H1 (cell line): ENCODE measurements around the gene NCOA5. TPM values are rescaled to one million over a fixed set of nuclear protein-coding genes. Genes with fewer than 3 reads are reported as not detected.

ENCODE experiments used
- CTCF ChIA-PET: fragments of 300-600 bp; sonication (Branson Sonifier 250); formaldehyde crosslinking; loops from one replicate; lab custom pipeline; 2021; ENCODE audit not compliant: partially characterized antibody; lab: Charles Lee
- POLR2A ChIA-PET: fragments of 300-600 bp; sonication (Branson Sonifier 250); formaldehyde crosslinking; loops from one replicate; lab custom pipeline; 2021; ENCODE audit warnings: inconsistent platforms; ENCODE audit not compliant: partially characterized antibody; lab: Charles Lee
- DNase-seq, 2 experiments: peaks; one replicate each; pipeline versions ENCODE4 v3.0.0 to v3.0.0-alpha.2; 2010 to 2022; ENCODE audit warnings: low spot score in 2 of 2, low read depth in 1 of 2, mixed read lengths in 1 of 2
- FAIRE-seq: peaks from 2 replicates; lab custom pipeline; 2011; peaks lifted over from hg19 to GRCh38; lab: Jason Lieb, UNC
- H2AFZ ChIP-seq: 2 replicates; pipeline ENCODE4 v1.8.1; 2012; ENCODE audit warnings: low read length, inconsistent platforms
- H2AK5ac ChIP-seq: 2 replicates; pipeline ENCODE4 v1.6.1; 2013; ENCODE audit warnings: low read depth, low read length
- H2BK120ac ChIP-seq: replicated peaks from 2 replicates; pipeline ENCODE3; 2013; ENCODE audit warnings: low read depth, low read length, inconsistent platforms
- H2BK12ac ChIP-seq: 2 replicates; pipeline ENCODE4 v1.6.1; 2013; ENCODE audit warnings: low read depth, low read length
- H2BK15ac ChIP-seq: 2 replicates; pipeline ENCODE4 v1.6.1; 2013; ENCODE audit warnings: low read length
- H2BK20ac ChIP-seq: 2 replicates; pipeline ENCODE4 v1.6.1; 2013; ENCODE audit warnings: low read length
- H2BK5ac ChIP-seq: 2 replicates; pipeline ENCODE4 v1.6.1; 2013; ENCODE audit warnings: low read depth, low read length
- H3K14ac ChIP-seq: 2 replicates; pipeline ENCODE4 v1.6.1; 2013; ENCODE audit warnings: inconsistent platforms; ENCODE audit not compliant: insufficient read length
- H3K18ac ChIP-seq: 2 replicates; pipeline ENCODE4 v1.6.1; 2013; ENCODE audit warnings: low read length; ENCODE audit errors: extremely low read depth
- H3K23ac ChIP-seq: 2 replicates; pipeline ENCODE4 v1.6.1; 2013; ENCODE audit warnings: inconsistent platforms; ENCODE audit not compliant: insufficient read length
- H3K23me2 ChIP-seq: 2 replicates; pipeline ENCODE4 v1.6.1; 2013; ENCODE audit warnings: low read depth, low read length
- H3K27ac ChIP-seq: 2 replicates; pipeline ENCODE4 v1.6.1; 2011; ENCODE audit warnings: low read depth, low read length, inconsistent platforms
- H3K27me3 ChIP-seq, 4 experiments: replicated peaks in 1 of 4; 1 replicate in 1 of 4; 2 replicates in 3 of 4; pipeline versions ENCODE4 v1.6.1 to v1.8.1; 2011 to 2013; ENCODE audit warnings: low read length in 3 of 4, mild to moderate bottlenecking in 3 of 4, inconsistent platforms in 2 of 4, mixed read lengths in 2 of 4, moderate library complexity in 1 of 4; ENCODE audit not compliant: control insufficient read depth in 3 of 4, insufficient read depth in 3 of 4; ENCODE audit errors: extremely low read depth in 1 of 4
- H3K36me3 ChIP-seq, 4 experiments: 2 replicates each; pipeline versions ENCODE4 v1.6.1 to v1.8.1; 2011 to 2013; ENCODE audit warnings: mild to moderate bottlenecking in 4 of 4, low read length in 3 of 4, moderate library complexity in 2 of 4, control low read depth in 1 of 4, inconsistent platforms in 1 of 4; ENCODE audit not compliant: insufficient read depth in 4 of 4, control insufficient read depth in 2 of 4
- H3K4ac ChIP-seq: replicated peaks from 2 replicates; pipeline ENCODE3; 2013; ENCODE audit warnings: low read length, low read depth, mixed read lengths, inconsistent platforms; ENCODE audit not compliant: insufficient read length
- H3K4me1 ChIP-seq, 4 experiments: replicated peaks in 1 of 4; 1 replicate in 1 of 4; 2 replicates in 3 of 4; pipeline versions ENCODE4 v1.6.1 to v1.8.1; 2011 to 2013; ENCODE audit warnings: low read length in 3 of 4, inconsistent platforms in 2 of 4, mixed read lengths in 1 of 4; ENCODE audit not compliant: insufficient read depth in 4 of 4, control insufficient read depth in 3 of 4
- H3K4me2 ChIP-seq, 2 experiments: 2 replicates each; pipeline versions ENCODE4 v1.6.1 to v1.8.1; 2011 to 2013; ENCODE audit warnings: low read depth in 2 of 2, low read length in 2 of 2, control low read depth in 1 of 2, inconsistent platforms in 1 of 2, mild to moderate bottlenecking in 1 of 2; ENCODE audit not compliant: insufficient read depth in 1 of 2
- H3K4me3 ChIP-seq, 4 experiments: fragments of 200-600, 300-600 bp in 1 of 4; sonication (generic), shearing (Covaris generic), sonication (Bioruptor Twin) in 1 of 4; 2 replicates each; pipeline versions ENCODE4 v1.5.1 to v1.8.1; 2011 to 2016; ENCODE audit warnings: low read length in 4 of 4, low read depth in 3 of 4, control low read depth in 2 of 4, inconsistent platforms in 2 of 4, mild to moderate bottlenecking in 2 of 4, mixed read lengths in 1 of 4, moderate library complexity in 1 of 4; ENCODE audit not compliant: insufficient read depth in 2 of 4; ENCODE audit errors: extremely low read depth in 1 of 4
- H3K56ac ChIP-seq: replicated peaks from 2 replicates; pipeline ENCODE3; 2013; ENCODE audit warnings: low read depth, mild to moderate bottlenecking, mixed read lengths, low read length, inconsistent platforms; ENCODE audit not compliant: insufficient read length
- H3K79me1 ChIP-seq: 2 replicates; pipeline ENCODE4 v1.6.1; 2013; ENCODE audit warnings: low read depth, low read length, control low read depth
- H3K79me2 ChIP-seq, 2 experiments: 2 replicates each; pipeline versions ENCODE4 v1.6.1 to v1.8.1; 2012 to 2013; ENCODE audit warnings: low read length in 2 of 2, mild to moderate bottlenecking in 2 of 2, inconsistent platforms in 1 of 2; ENCODE audit not compliant: insufficient read depth in 2 of 2, control insufficient read depth in 1 of 2
- H3K9ac ChIP-seq, 4 experiments: replicated peaks in 1 of 4; 1 replicate in 1 of 4; 2 replicates in 3 of 4; pipeline versions ENCODE4 v1.6.1 to v1.8.1; 2011 to 2013; ENCODE audit warnings: low read depth in 3 of 4, low read length in 3 of 4, control low read depth in 2 of 4, mild to moderate bottlenecking in 2 of 4, moderate library complexity in 2 of 4, inconsistent platforms in 1 of 4; ENCODE audit errors: extremely low read depth in 1 of 4
- H3K9me3 ChIP-seq, 2 experiments: 2 replicates each; pipeline versions ENCODE4 v1.6.1 to v1.8.1; 2012 to 2013; ENCODE audit warnings: mild to moderate bottlenecking in 2 of 2, moderate library complexity in 2 of 2, control low read depth in 1 of 2, inconsistent platforms in 1 of 2, low read depth in 1 of 2, low read length in 1 of 2, mixed read lengths in 1 of 2; ENCODE audit not compliant: insufficient read depth in 2 of 2
- H4K20me1 ChIP-seq, 2 experiments: replicated peaks in 1 of 2; 2 replicates each; pipeline versions ENCODE3 to v1.8.1; 2011 to 2013; ENCODE audit warnings: inconsistent platforms in 2 of 2, low read length in 2 of 2, mild to moderate bottlenecking in 1 of 2; ENCODE audit not compliant: insufficient read depth in 2 of 2, control insufficient read depth in 1 of 2
- H4K5ac ChIP-seq: 2 replicates; pipeline ENCODE4 v1.6.1; 2013; ENCODE audit warnings: low read length, low read depth, mixed read lengths, inconsistent platforms; ENCODE audit not compliant: insufficient read length
- H4K8ac ChIP-seq: 2 replicates; pipeline ENCODE4 v1.8.0; 2013; ENCODE audit warnings: mild to moderate bottlenecking, moderate library complexity, low read length, inconsistent platforms; ENCODE audit not compliant: insufficient read depth; ENCODE audit errors: extremely low read depth
- H4K91ac ChIP-seq: replicated peaks from 2 replicates; pipeline ENCODE3; 2013; ENCODE audit warnings: low read length, mixed read lengths, inconsistent platforms; ENCODE audit not compliant: insufficient read length
- CBX8 ChIP-seq: fragments of 300-800, 300-1000 bp; sonication (generic); IDR thresholded peaks from 2 replicates; pipeline ENCODE4 v1.7.1; 2016; ENCODE audit warnings: low read depth, low read length, borderline replicate concordance
- EGR1 ChIP-seq: IDR thresholded peaks from 2 replicates; pipeline ENCODE4 v1.6.1; 2011; ENCODE audit warnings: low read depth, low read length, borderline replicate concordance
- GABPA ChIP-seq: IDR thresholded peaks from 2 replicates; pipeline ENCODE4 v1.6.1; 2011; ENCODE audit warnings: mild to moderate bottlenecking, low read length, moderate library complexity, borderline replicate concordance; ENCODE audit not compliant: insufficient read depth
- RAD21 ChIP-seq, 2 experiments: IDR thresholded peaks in 1 of 2; conservative IDR thresholded peaks in 1 of 2; 2 replicates each; pipeline ENCODE4 v1.6.1; 2011; ENCODE audit warnings: low read depth in 2 of 2, low read length in 2 of 2, improper control_type of control experiment in 1 of 2, inconsistent platforms in 1 of 2, mild to moderate bottlenecking in 1 of 2, moderate library complexity in 1 of 2
- SUZ12 ChIP-seq: fragments of 200-600 bp; sonication (generic); IDR thresholded peaks from 2 replicates; pipeline ENCODE4 v1.6.1; 2012; ENCODE audit warnings: mild to moderate bottlenecking, inconsistent platforms, low read length, moderate library complexity, mixed read lengths
- USF2 ChIP-seq: IDR thresholded peaks from 2 replicates; pipeline ENCODE4 v1.6.1; 2011; ENCODE audit warnings: low read length, improper control_type of control experiment
- WGBS, 2 experiments: shearing (Covaris generic) in 1 of 2; methylation state at CpG; one replicate each; pipeline versions ENCODE4 v1.1.6 to v1.1.7; 2013 to 2015; ENCODE audit warnings: low lambda C conversion rate in 2 of 2, mixed read lengths in 2 of 2, inconsistent platforms in 1 of 2, low coverage in 1 of 2, missing lambda C conversion rate in 1 of 2; ENCODE audit not compliant: insufficient replicate concordance in 2 of 2, insufficient coverage in 1 of 2, insufficient read length in 1 of 2; ENCODE audit errors: extremely low coverage in 1 of 2, missing lambda C conversion rate in 1 of 2; 5-methylcytosine and 5-hydroxymethylcytosine counted together
- polyA plus RNA-seq, 7 experiments: library from polyadenylated mRNA; depleted of rRNA in 3 of 7; stranded (reverse) in 5 of 7; unstranded in 2 of 7; fragments of >200 nt in 5 of 7; fragments of 200-250 nt in 2 of 7; gene quantifications; 1 replicate in 5 of 7; 2 replicates in 1 of 7; 4 replicates in 1 of 7; pipeline versions ENCODE4 v1.2.1 to v1.2.3, GENCODE V29; 2011 to 2013; ENCODE audit warnings: missing spikeins in 2 of 7, mixed read lengths in 2 of 7
- total RNA-seq: library from RNA; stranded (reverse); fragmentation: NEBNext Ultra II Directional; extraction: Animal tissue kit (Norgen Biotek cat#: 25700); gene quantifications from 2 replicates; pipeline ENCODE4 v1.2.1, GENCODE V29; 2021

Gene NCOA5
- total and polyA plus RNA-seq, 2 of the 8 experiments (the other 6 are each of a cell fraction or from before 2014, with no cell fraction given), result 20.4 to 29.0 TPM

- H3K4me1 ChIP-seq, result peaks cover 0 to 2% (median 0%) of the 10 kb centered on the region in 4 experiments; a peak in 2 of 7 replicates
- H2BK15ac ChIP-seq, result no peak overlapping the region
- H4K91ac ChIP-seq, result no peak overlapping the region
- H3K27ac ChIP-seq, result no peak overlapping the region
- no peak overlapping the region for H3K9ac ChIP-seq
- no peak overlapping the region for H3K4me2 ChIP-seq
- no peak overlapping the region for H3K4me3 ChIP-seq
- no peak overlapping the region for H2BK5ac ChIP-seq
- H3K14ac ChIP-seq, result no peak overlapping the region
- no peaks in the 10 kb centered on the region for H3K9me3 ChIP-seq
- H2BK12ac ChIP-seq, result no peak overlapping the region
- H2AK5ac ChIP-seq, result no peak overlapping the region
- no peaks in the 10 kb centered on the region for H3K79me1 ChIP-seq
- ChIA-PET CTCF (interaction anchor here (1.8 kb wide), 1 partner anchor 153 kb away, joined by 4 read pairs; no protein-coding TSS in a partner anchor), POLR2A (interaction anchor here (0.8 to 0.9 kb wide), 2 partner anchors 9 to 26 kb away, joined by 3 read pairs; no protein-coding TSS in a partner anchor)
- H4K5ac ChIP-seq, result no peak overlapping the region
- H2AFZ ChIP-seq, result no peak overlapping the region
- no peak overlapping the region for H3K4ac ChIP-seq
- no peak overlapping the region for H4K8ac ChIP-seq
- WGBS, 2 experiments, result 80% methylated on average over 2 of the region's 2 CpGs; no CpG with 5 or more reads in 1 of the 2 experiments
- no peak overlapping the region for H3K23ac ChIP-seq
- no peaks in the 10 kb centered on the region for H4K20me1 ChIP-seq
- no peak overlapping the region for H2BK20ac ChIP-seq
- no peak for FAIRE-seq
- peaks cover 8% of the 10 kb centered on the region; the same call in 1 of the 2 replicates for H3K23me2 ChIP-seq
- no peaks in the 10 kb centered on the region for H3K36me3 ChIP-seq
- H3K27me3 ChIP-seq, result peaks cover 2 to 25% (median 9%) of the 10 kb centered on the region in 4 experiments; a peak in 6 of 7 replicates
- no peak overlapping the region for H3K56ac ChIP-seq
- DNase-seq, result no peak
- peaks cover 0 to 1% of the 10 kb centered on the region in 2 experiments; a peak in 1 of 4 replicates for H3K79me2 ChIP-seq
- H2BK120ac ChIP-seq, result no peak overlapping the region
- no peak overlapping the region for H3K18ac ChIP-seq
- TF ChIP-seq USF2, result no peak
- no peak for TF ChIP-seq EGR1
- no peak for TF ChIP-seq GABPA
- no peak for TF ChIP-seq RAD21 (IDR thresholded peaks at IDR 0.05 in 1 of 2, conservative IDR thresholded peaks at IDR 0.05 in 1 of 2; ENCODE audit: low read depth in 2 of 2, low read length in 2 of 2)
- TF ChIP-seq CBX8, result no peak
- TF ChIP-seq SUZ12, result no peak
Measured at GRCh38 chr20:46114449-46114848, 24.7 kb upstream of the NCOA5 start.
